Activated CD8-positive, alpha-beta memory T cell treated with anti-CD3 and anti-CD28 coated beads for 48 hours (primary cell): ENCODE measurements around the gene ZC3H13.

Experiments
- DNase-seq, 3 experiments: peaks; one replicate each; pipeline ENCODE4 v3.0.0-alpha.2; 2020; ENCODE audit warnings: low read depth in 2 of 3, low spot score in 2 of 3

The ZC3H13 gene

GRCh38 chr13:45943965-45944364, 108.6 kb downstream of the ZC3H13 start:
- no peak for DNase-seq

DNA sequence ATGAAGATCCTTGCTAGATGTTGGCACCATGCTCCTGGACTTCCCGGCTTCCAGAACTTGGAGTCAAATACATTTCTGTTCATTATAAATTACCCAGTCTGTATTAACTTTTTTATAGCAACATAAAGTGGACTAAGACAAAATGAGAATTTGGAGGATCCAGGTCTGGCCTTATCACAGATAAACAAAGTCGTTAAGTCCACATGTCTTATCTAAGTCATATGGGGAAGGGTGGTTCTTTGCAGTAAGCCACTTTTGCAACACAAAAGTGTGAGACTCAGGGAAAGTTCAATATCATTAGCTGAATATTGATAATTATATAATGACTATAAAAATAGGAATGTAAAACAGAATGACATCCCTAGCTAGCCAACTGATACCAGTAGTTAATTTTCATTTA, 109.4 kb downstream of the ZC3H13 start:
- no peak for DNase-seq

DNA sequence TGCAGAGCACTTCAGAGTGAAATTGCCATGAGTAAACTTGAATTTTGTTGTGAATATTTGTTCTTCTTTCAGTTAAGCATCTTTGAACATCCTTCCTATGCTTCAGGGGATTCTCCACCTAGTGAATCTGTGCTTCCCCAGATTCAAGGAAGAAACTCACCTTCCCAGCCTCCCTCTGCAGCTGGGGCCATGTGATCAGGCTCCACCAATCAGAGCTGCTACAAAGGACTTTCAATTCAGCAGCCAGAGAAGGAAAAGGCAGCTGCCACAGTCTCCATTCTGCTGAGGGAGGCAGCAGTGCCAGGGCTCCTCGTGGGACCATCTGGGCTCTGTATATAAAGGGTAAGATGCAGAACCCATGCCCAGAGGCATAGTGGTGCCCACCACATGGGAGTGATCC, 111.3 kb downstream of the ZC3H13 start:
- no peak for DNase-seq

DNA sequence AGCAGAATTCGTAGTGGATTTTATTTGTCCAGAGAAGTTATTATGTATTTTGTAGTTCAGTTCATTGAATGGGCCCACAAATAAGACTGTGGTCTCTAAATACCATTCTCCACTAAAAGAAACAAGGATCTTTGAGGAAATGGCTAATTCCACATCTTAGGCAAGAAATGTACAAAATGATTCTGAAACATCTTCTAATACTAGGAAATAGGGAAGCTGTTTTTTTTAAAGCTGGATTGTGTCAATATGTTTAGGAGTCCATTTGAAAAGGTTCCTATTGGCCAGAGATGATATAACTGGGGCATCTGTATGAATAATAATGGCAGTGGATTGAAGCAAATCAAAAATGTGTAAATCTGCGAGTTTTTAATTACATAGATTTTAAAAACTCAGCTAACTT, 112.5 kb downstream of the ZC3H13 start:
- DNase-seq, result no peak

DNA sequence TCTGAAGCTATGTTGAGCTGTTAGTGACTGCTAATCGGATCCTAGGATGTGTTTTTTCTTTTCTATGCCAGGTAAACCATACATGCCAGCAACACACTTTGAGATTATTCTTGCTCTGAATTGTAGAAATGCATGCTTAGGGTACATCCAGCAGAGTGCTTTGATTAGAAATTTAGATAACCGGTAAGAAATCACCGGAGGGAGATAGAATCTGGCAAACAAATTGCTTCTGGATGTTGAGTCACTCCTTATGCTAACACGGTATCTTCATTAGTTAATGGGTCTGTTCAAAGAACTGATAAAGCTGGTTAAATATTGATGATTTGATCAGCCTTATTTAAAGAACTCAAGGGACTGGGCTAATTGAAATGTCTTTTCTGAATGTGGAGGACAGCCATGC, 115.9 kb downstream of the ZC3H13 start:
- no peak for DNase-seq

GRCh38 chr13:45934283-45934682, 118.3 kb downstream of the ZC3H13 start:
- no peak for DNase-seq

DNA sequence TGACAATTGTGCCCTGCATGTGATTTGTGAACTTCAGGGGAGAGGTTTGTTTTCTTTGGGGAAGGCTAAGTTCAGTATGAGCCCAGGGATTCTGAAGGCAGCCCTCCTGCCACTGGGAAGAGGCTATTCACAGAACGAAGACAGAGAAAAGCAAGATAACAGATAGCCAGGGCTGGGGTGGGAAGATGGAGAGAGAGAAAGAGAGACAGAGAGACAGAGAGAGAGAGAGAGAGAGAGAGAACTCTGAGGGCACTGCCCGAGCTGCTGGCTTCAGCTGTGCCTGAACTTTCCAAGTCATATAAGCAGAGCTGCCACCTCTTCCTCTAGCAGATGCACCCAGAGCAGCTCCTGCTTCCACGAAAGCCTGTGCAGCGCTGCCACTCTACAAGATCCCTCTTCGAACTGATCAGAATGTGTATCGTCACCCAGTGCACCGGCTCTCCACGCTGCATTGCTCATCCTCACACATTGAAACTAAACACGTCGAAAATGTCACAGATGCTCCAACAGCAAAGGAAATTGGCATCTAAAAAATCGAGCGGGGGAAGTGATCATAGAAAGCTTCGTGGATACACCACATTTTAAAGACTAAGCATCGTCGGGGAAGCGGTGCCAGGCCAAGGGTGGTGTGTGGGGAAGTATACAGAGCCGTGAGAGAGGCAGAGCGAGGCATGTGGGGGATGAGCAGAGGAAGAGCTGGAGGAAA, 119.2 kb downstream of the ZC3H13 start:
- DNase-seq, result no peak

- no peak for DNase-seq
Measured at GRCh38 chr13:45932676-45933075, 119.9 kb downstream of the ZC3H13 start.

DNA sequence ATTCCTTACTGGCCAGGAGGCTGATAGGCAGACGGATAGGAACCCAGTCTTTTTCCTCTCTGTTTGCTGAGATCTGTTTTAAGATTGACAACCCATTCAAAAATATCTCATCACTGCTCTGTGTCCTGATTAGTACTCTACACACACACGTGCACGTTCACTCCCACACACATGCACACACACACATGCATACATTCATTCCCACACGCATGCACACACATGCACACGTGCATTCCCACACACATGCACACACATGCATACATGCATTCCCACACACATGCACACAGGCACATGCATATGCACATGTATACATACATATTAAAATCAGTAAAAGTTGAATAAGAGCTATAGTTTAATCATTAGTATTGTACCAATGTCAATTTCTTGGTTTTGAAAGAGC, 120.4 kb downstream of the ZC3H13 start:
- DNase-seq, result no peak

- DNase-seq, result no peak
Measured at GRCh38 chr13:45931211-45931610, 121.3 kb downstream of the ZC3H13 start.

DNA sequence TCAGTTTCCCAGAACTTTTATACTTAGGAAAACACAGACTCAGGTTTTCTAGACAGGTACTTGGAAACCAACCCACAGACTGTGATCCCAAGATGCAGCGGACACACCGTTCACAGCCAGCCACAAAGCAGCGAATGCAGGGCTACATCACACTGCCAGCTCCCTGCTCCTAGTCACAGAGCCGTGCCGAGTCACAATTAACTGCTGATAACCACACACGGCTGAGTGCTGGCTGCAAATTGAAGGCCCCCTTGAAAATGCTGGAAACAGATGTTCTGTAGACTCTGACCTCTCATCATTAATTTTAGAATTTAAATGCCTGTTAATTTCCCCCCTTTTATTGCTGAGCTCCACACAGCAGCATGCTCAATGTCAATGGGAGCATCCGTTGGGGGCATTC, 122.4 kb downstream of the ZC3H13 start:
- no peak for DNase-seq

DNA sequence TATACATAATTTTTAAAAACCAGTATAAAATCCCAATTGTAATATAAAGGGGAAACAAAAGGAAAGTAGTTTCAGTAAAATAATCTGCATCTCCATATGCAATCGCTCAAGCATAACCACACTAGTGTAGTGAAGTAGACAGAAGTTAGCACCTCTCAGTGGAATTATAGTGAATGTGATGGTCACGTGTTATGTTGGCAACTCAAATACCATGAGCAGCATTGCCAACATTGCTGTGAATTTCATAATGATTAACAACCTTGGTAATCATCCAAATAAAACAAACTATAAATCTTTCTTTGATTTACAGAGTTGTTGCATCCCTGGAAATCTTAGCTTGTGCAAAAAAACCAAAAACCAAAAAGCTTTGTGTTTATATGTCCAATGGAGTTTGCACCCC, 123.7 kb downstream of the ZC3H13 start:
- DNase-seq, result no peak

DNA sequence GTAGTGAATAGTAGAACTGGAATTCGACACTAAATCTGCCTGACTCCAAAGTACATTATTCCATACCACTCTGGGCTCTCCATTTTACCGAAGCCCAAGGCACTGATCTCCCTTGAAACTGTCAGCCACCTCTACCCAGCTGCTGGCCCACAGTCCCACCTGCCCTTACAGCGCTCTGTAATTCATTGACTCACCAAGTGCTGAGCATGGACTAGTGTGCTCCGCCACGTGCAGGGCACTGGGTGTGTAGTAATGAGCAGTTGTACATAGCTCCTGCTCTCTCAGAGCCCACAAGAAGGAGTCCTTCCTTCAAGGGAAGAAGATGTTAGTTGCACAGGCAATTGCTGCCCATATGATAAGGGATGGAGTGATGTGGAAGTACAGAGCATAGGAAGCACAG, 124.4 kb downstream of the ZC3H13 start:
- no peak for DNase-seq

- no peak for DNase-seq
Measured at GRCh38 chr13:45926741-45927140, 125.8 kb downstream of the ZC3H13 start.

GRCh38 chr13:45925151-45925550, 127.4 kb downstream of the ZC3H13 start:
- DNase-seq, result no peak

- no peak for DNase-seq
Measured at GRCh38 chr13:45921162-45921736, 131.3 kb downstream of the ZC3H13 start.

GRCh38 chr13:45918597-45918996, 133.9 kb downstream of the ZC3H13 start:
- DNase-seq, result no peak

DNA sequence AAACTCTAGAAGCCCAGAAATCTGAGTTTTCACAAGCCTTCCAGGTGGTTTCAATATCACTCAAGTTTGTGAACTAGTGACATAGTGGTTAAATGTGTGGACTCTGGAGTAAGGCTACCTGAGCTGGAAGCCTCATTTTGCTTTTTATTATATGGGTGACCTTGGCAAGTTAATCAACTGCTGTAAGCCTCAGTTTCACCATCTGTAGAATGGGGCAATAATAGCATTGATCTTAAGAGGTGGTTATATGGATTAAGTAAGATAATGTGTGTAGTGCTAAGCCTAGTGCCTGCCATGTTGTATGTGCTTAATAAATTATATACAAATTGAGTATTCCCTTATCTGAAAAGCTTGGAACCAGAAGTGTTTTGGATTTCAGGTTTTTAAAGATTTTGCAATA, 135.5 kb downstream of the ZC3H13 start:
- DNase-seq, result no peak

DNA sequence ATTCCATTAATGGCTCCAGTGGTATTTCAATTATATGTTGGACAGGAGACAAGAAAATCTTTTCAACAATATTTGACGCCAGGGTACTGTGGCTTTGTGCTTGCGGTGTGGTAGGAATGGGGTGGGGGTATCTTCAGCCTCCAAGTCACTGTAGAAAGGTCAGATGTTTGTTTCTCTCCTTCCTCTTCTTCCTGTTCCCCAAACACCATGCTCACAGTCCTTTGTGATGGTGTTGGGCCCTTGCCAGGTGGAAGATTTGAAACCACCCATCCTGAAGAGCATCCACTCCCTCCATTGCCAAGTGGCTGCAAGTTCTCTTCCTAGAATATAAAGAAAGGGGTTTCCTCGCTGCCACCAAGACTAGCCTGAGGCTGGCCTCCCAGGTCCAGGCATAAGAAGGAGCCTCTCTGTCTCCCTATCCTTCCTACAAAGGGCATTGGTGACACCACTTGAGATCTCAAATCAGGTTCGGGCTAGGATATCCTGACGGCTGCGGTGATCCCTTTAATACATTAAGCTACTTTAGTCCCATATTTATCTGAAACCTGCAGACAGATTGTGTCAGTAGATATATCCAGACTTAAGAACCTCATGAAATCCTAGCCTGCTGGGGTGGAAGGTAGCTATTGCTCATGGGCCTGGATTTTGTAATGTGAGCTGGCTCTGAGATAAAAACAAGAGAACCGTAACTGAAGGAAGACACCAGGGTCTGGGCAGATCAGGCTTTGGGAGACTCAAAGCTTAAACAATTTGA, 136.7 kb downstream of the ZC3H13 start:
- DNase-seq, result no peak

GRCh38 chr13:45909673-45910072, 142.9 kb downstream of the ZC3H13 start:
- no peak for DNase-seq

DNA sequence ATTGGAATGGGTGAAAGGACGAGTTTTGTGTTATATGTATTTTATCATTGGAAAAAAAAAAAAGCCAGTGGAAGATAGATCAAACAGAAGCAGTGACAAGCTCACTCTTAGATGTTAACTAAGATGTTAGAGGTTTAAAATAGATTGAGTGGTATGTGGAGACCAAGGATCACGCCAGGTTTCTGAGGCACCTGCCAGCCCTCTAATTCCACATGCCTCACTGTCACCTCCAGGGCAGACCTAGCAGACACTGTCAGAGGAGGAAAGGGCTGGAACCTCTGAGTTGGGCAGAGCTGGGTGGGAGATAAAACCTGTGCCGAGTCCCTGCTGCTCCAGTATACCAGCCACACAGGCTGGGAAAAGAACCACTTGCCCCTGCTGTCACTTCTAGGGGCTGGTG, 143.5 kb downstream of the ZC3H13 start:
- no peak for DNase-seq

- DNase-seq, result no peak
Measured at GRCh38 chr13:45907503-45907902, 145.0 kb downstream of the ZC3H13 start.
